ENCODE measurements around the gene CD58. TPM values are rescaled to one million over a fixed set of nuclear protein-coding genes. Genes with fewer than 3 reads are reported as not detected.

CD58 gene
- total and polyA plus RNA-seq, 9 of the 15 experiments (the other 6 are each of a cell fraction or from before 2014, with no cell fraction given): 18.1 to 113 (median 37.4) TPM

DNA sequence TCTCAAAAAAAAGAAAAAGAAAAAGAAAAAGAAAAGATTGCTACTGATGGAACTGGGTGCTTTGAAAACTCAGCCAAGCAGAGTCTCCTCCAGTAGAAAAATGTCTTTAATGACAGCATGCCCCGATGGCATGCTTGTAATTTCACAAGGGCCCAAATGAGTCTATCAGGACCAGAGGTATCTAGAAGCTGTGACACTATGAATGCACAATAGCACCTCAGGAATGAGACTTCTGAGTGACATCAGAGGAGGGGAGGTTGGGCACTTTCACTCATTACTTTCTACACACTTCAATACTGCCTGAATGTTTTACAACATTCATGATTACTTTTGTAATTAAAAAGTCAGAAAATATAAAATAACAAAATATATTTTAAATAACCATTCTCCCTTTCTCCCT is 15.1 kb upstream of the CD58 start (continued):
- TF ChIP-seq, protein P1, sequence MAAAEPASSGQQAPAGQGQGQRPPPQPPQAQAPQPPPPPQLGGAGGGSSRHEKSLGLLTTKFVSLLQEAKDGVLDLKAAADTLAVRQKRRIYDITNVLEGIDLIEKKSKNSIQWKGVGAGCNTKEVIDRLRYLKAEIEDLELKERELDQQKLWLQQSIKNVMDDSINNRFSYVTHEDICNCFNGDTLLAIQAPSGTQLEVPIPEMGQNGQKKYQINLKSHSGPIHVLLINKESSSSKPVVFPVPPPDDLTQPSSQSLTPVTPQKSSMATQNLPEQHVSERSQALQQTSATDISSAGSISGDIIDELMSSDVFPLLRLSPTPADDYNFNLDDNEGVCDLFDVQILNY (CRISPR knock-in tag; IDR thresholded peaks at IDR 0.05): no peak
- TF ChIP-seq, protein P2, sequence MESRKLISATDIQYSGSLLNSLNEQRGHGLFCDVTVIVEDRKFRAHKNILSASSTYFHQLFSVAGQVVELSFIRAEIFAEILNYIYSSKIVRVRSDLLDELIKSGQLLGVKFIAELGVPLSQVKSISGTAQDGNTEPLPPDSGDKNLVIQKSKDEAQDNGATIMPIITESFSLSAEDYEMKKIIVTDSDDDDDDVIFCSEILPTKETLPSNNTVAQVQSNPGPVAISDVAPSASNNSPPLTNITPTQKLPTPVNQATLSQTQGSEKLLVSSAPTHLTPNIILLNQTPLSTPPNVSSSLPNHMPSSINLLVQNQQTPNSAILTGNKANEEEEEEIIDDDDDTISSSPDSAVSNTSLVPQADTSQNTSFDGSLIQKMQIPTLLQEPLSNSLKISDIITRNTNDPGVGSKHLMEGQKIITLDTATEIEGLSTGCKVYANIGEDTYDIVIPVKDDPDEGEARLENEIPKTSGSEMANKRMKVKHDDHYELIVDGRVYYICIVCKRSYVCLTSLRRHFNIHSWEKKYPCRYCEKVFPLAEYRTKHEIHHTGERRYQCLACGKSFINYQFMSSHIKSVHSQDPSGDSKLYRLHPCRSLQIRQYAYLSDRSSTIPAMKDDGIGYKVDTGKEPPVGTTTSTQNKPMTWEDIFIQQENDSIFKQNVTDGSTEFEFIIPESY (CRISPR knock-in tag; IDR thresholded peaks at IDR 0.05): no peak
- TF ChIP-seq CC2D1A (IDR thresholded peaks at IDR 0.05) (no peak), HNRNPK (IDR thresholded peaks at IDR 0.05; ENCODE audit: low read depth, low read length, poor library complexity, severe bottlenecking) (no peak), ZNF589 (CRISPR knock-in tag; IDR thresholded peaks at IDR 0.05; ENCODE audit: low read depth) (no peak), EWSR1 (IDR thresholded peaks at IDR 0.05; ENCODE audit: borderline replicate concordance, low read depth, partially characterized antibody) (no peak), BACH1 (tag; IDR thresholded peaks at IDR 0.05) (no peak), POLR2AphosphoS5 (IDR thresholded peaks at IDR 0.05; ENCODE audit: control insufficient read depth, insufficient read depth, low read depth, low read length) (no peak), ZNF431 (CRISPR knock-in tag; IDR thresholded peaks at IDR 0.05) (no peak)
- TF ChIP-seq, protein P3, sequence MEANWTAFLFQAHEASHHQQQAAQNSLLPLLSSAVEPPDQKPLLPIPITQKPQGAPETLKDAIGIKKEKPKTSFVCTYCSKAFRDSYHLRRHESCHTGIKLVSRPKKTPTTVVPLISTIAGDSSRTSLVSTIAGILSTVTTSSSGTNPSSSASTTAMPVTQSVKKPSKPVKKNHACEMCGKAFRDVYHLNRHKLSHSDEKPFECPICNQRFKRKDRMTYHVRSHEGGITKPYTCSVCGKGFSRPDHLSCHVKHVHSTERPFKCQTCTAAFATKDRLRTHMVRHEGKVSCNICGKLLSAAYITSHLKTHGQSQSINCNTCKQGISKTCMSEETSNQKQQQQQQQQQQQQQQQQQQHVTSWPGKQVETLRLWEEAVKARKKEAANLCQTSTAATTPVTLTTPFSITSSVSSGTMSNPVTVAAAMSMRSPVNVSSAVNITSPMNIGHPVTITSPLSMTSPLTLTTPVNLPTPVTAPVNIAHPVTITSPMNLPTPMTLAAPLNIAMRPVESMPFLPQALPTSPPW (CRISPR knock-in tag; IDR thresholded peaks at IDR 0.05): no peak
